IMR-90 (cell line): Measurements from ENCODE around the gene PKD1. TPM values are rescaled to one million over a fixed set of nuclear protein-coding genes. Genes with fewer than 3 reads are reported as not detected.

Experiments used
- ATAC-seq: fragments of 200-7000 bp; cut with Tn5 transposase; 2 replicates; pipeline ENCODE4 v1.9.1; 2020; ENCODE audit warnings: low read depth, mild to moderate bottlenecking, moderate library complexity
- BruUV-seq: library from RNA; stranded (reverse); fragments of 400-500 nt; replicated peaks from 2 replicates; lab custom pipeline; 2021; lab: Mats Ljungman, UMichigan
- CTCF ChIA-PET: fragments of 300-600 bp; formaldehyde crosslinking; extraction: SDS; loops from one replicate; lab custom pipeline; 2021; ENCODE audit warnings: antibody characterized with exemption; lab: Yijun Ruan, JAX
- POLR2A ChIA-PET: fragments of 300-600 bp; sonication (Branson Sonifier 250); formaldehyde crosslinking; loops from one replicate; lab custom pipeline; 2022; ENCODE audit warnings: antibody characterized with exemption; ENCODE audit not compliant: unreplicated experiment; lab: Charles Lee
- DNase-seq: peaks from one replicate; pipeline ENCODE4 v3.0.0; 2013
- H2AFZ ChIP-seq: replicated peaks from 2 replicates; pipeline ENCODE3; 2013; ENCODE audit warnings: low read length, mild to moderate bottlenecking; ENCODE audit not compliant: poor library complexity
- H2AK5ac ChIP-seq: 2 replicates; pipeline ENCODE4 v1.6.1; 2013; ENCODE audit warnings: low read depth, low read length, inconsistent platforms
- H2AK9ac ChIP-seq: replicated peaks from 2 replicates; pipeline ENCODE3; 2013; ENCODE audit warnings: mild to moderate bottlenecking, low read depth, low read length, moderate library complexity; ENCODE audit not compliant: poor library complexity
- H2BK120ac ChIP-seq: 2 replicates; pipeline ENCODE4 v1.6.1; 2013; ENCODE audit warnings: low read depth, low read length, inconsistent platforms
- H2BK15ac ChIP-seq: 3 replicates; pipeline ENCODE4 v1.6.1; 2013; ENCODE audit warnings: low read depth, low read length, inconsistent platforms
- H2BK20ac ChIP-seq: 2 replicates; pipeline ENCODE4 v1.6.1; 2013; ENCODE audit warnings: low read depth, mild to moderate bottlenecking, inconsistent platforms, low read length, moderate library complexity
- H2BK5ac ChIP-seq: 2 replicates; pipeline ENCODE4 v1.6.1; 2013; ENCODE audit warnings: mild to moderate bottlenecking, low read depth, low read length, inconsistent platforms; ENCODE audit not compliant: poor library complexity, severe bottlenecking
- H3K14ac ChIP-seq: replicated peaks from 2 replicates; pipeline ENCODE4 v1.6.1; 2013; ENCODE audit warnings: low read depth, low read length, inconsistent platforms
- H3K18ac ChIP-seq: 2 replicates; pipeline ENCODE4 v1.6.1; 2013; ENCODE audit warnings: low read depth, low read length, control low read depth
- H3K23ac ChIP-seq: 2 replicates; pipeline ENCODE4 v1.6.1; 2013; ENCODE audit warnings: low read depth, low read length, inconsistent platforms
- H3K27ac ChIP-seq: 2 replicates; pipeline ENCODE4 v1.5.1; 2013; ENCODE audit warnings: mild to moderate bottlenecking, control low read depth, low read length; ENCODE audit not compliant: insufficient read depth
- H3K27me3 ChIP-seq: 2 replicates; pipeline ENCODE4 v1.6.1; 2013; ENCODE audit warnings: low read length; ENCODE audit not compliant: control insufficient read depth, insufficient read depth
- H3K36me3 ChIP-seq: 2 replicates; pipeline ENCODE4 v1.6.1; 2013; ENCODE audit warnings: low read length, mixed read lengths; ENCODE audit not compliant: control insufficient read depth, insufficient read depth
- H3K4ac ChIP-seq: 2 replicates; pipeline ENCODE4 v1.6.1; 2013; ENCODE audit warnings: low read depth, low read length, inconsistent platforms
- H3K4me1 ChIP-seq: 2 replicates; pipeline ENCODE4 v1.6.1; 2013; ENCODE audit warnings: low read length, mixed read lengths; ENCODE audit not compliant: control insufficient read depth, insufficient read depth
- H3K4me2 ChIP-seq: 2 replicates; pipeline ENCODE4 v1.6.1; 2013; ENCODE audit warnings: low read depth, mild to moderate bottlenecking, control low read depth, low read length, moderate library complexity
- H3K4me3 ChIP-seq: 2 replicates; pipeline ENCODE4 v1.5.1; 2013; ENCODE audit warnings: low read depth, mild to moderate bottlenecking, control low read depth, low read length, moderate library complexity; ENCODE audit not compliant: insufficient read depth
- H3K56ac ChIP-seq: 2 replicates; pipeline ENCODE4 v1.6.1; 2013; ENCODE audit warnings: low read length, inconsistent platforms; ENCODE audit not compliant: insufficient read depth; ENCODE audit errors: extremely low read depth
- H3K79me1 ChIP-seq, 2 experiments: 2 replicates each; pipeline ENCODE4 v1.6.1; 2013; ENCODE audit warnings: low read length in 2 of 2, inconsistent platforms in 1 of 2, low read depth in 1 of 2
- H3K9ac ChIP-seq: 2 replicates; pipeline ENCODE4 v1.6.1; 2013; ENCODE audit warnings: low read depth, low read length, control low read depth
- H3K9me1 ChIP-seq: 2 replicates; pipeline ENCODE4 v1.6.1; 2013; ENCODE audit warnings: low read length, inconsistent platforms; ENCODE audit not compliant: insufficient read depth
- H3K9me3 ChIP-seq: 2 replicates; pipeline ENCODE4 v1.6.1; 2013; ENCODE audit warnings: low read length; ENCODE audit not compliant: control insufficient read depth, insufficient read depth
- H4K20me1 ChIP-seq: 2 replicates; pipeline ENCODE4 v1.6.1; 2013; ENCODE audit warnings: low read length, inconsistent platforms; ENCODE audit not compliant: insufficient read depth
- H4K5ac ChIP-seq: 2 replicates; pipeline ENCODE4 v1.6.1; 2013; ENCODE audit warnings: mild to moderate bottlenecking, low read depth, low read length, control low read depth
- H4K8ac ChIP-seq, 2 experiments: 2 replicates each; pipeline ENCODE4 v1.6.1; 2013; ENCODE audit warnings: low read depth in 2 of 2, low read length in 2 of 2, control low read depth in 1 of 2, inconsistent platforms in 1 of 2
- H4K91ac ChIP-seq: 2 replicates; pipeline ENCODE4 v1.6.1; 2013; ENCODE audit warnings: low read depth, low read length, inconsistent platforms; ENCODE audit not compliant: insufficient read depth
- BHLHE40 ChIP-seq: fragments of 150-350 bp; IDR thresholded peaks from 2 replicates; pipeline ENCODE4 v1.6.1; 2016; ENCODE audit warnings: mild to moderate bottlenecking, low read depth, low read length
- CEBPB ChIP-seq: IDR thresholded peaks from 2 replicates; pipeline ENCODE4 v1.6.1; 2012; ENCODE audit warnings: low read depth, low read length, improper control_type of control experiment
- CHD1 ChIP-seq: IDR thresholded peaks from 2 replicates; pipeline ENCODE4 v1.6.1; 2012; ENCODE audit warnings: low read depth, low read length, improper control_type of control experiment
- ELK1 ChIP-seq: fragments of 150-350 bp; IDR thresholded peaks from 2 replicates; pipeline ENCODE4 v1.6.1; 2016; ENCODE audit warnings: low read depth, mild to moderate bottlenecking, low read length, moderate library complexity, borderline replicate concordance
- FOS ChIP-seq: fragments of 150-350 bp; IDR thresholded peaks from 2 replicates; pipeline ENCODE4 v1.6.1; 2016; ENCODE audit warnings: low read depth, low read length
- RAD21 ChIP-seq: IDR thresholded peaks from 2 replicates; pipeline ENCODE4 v1.6.1; 2012; ENCODE audit warnings: low read length, improper control_type of control experiment
- RFX5 ChIP-seq: IDR thresholded peaks from 2 replicates; pipeline ENCODE4 v1.8.0; 2012; ENCODE audit warnings: low read depth, mild to moderate bottlenecking, low read length, moderate library complexity
- SMC3 ChIP-seq: fragments of 150-350 bp; IDR thresholded peaks from 2 replicates; pipeline ENCODE4 v1.6.1; 2016; ENCODE audit warnings: low read depth, mild to moderate bottlenecking, antibody characterized with exemption, low read length, moderate library complexity
- USF2 ChIP-seq: fragments of 150-350 bp; IDR thresholded peaks from 2 replicates; pipeline ENCODE4 v1.6.1; 2017; ENCODE audit warnings: mild to moderate bottlenecking, antibody characterized with exemption, low read length, low read depth
- WGBS, 2 experiments: methylation state at CpG; one replicate each; pipeline versions ENCODE4 v1.1.5 to v1.1.7; 2013; ENCODE audit warnings: missing lambda C conversion rate in 2 of 2; ENCODE audit not compliant: insufficient read length in 1 of 2; ENCODE audit errors: extremely low coverage in 2 of 2; 5-methylcytosine and 5-hydroxymethylcytosine counted together
- dilution Hi-C: fragments of 300-500 bp; cut with HindIII; formaldehyde crosslinking; loops from one replicate; pipeline ENCODE4 v1.14.3; 2018; ENCODE audit warnings: low sequenced_read_pairs; ENCODE audit not compliant: unreplicated experiment
- in situ Hi-C: fragments of 300-500 bp; cut with MboI; formaldehyde crosslinking; loops from 3 replicates; pipeline ENCODE4 v1.14.3; 2019; ENCODE audit warnings: low sequenced_read_pairs, inconsistent platforms, mixed read lengths
- intact Hi-C: fragments of 100-400 bp; cut with micrococcal nuclease; formaldehyde crosslinking; loops from 2 replicates; pipeline ENCODE4 v1.10.0; 2022
- polyA plus RNA-seq, 3 experiments: library from polyadenylated mRNA; depleted of rRNA; stranded (reverse); fragments of >200 nt; gene quantifications; 2 replicates each; pipeline ENCODE4 v1.2.3, GENCODE V29; 2012; ENCODE audit warnings: low replicate concordance in 1 of 3
- total RNA-seq: library from RNA; depleted of rRNA; stranded (reverse); fragments of >200 nt; gene quantifications from 2 replicates; pipeline ENCODE4 v1.2.3, GENCODE V29; 2012

PKD1 gene
- total and polyA plus RNA-seq, 2 of the 4 experiments (the other 2 are of a cell fraction), result 7.9 to 97.3 TPM

DNA sequence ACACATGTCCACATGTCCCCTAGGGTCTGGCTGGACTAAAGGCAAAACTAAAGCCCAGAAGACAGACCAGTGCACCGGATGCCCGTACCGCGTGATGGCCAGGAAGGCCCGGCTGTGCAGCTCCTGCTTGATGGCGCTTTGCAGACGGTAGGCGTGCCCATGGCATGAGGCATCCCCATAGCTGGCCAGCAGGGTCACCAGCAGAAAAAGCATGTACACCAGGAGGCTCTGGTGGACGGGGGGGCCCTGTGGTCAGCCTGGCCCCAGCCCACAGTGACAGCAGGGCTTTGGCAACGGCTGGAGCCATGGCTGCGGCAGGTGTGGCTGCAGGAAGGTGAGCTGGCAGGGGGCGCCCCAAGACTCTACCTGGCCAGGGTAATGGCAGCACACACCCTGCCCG is 42.8 kb downstream of the PKD1 start:
- Histone ChIP-seq H3K4me2 (no peak overlapping the region), H3K18ac (no peak overlapping the region), H2BK5ac (no peak overlapping the region), H2BK120ac (no peak overlapping the region), H4K5ac (no peak overlapping the region), H2BK15ac (no peak overlapping the region), H3K36me3 (peaks cover 83% of the 10 kb centered on the region), H3K27ac (no peak overlapping the region), H2BK20ac (no peak overlapping the region), H3K4me1 (no peaks in the 10 kb centered on the region), H2AFZ (no peak overlapping the region), H4K8ac (no peak overlapping the region), H3K4ac (no peak overlapping the region), H3K56ac (no peak overlapping the region), H4K20me1 (peaks cover 23% of the 10 kb centered on the region), H2AK9ac (no peak overlapping the region), H2AK5ac (no peak overlapping the region), H3K4me3 (no peak overlapping the region), H3K9me1 (0 out of 2 replicates have a peak, but pooled peaks cover 2% of the 10 kb centered on the region), H4K91ac (no peak overlapping the region), H3K9ac (no peak overlapping the region), H3K79me1 (peaks cover 11 to 29% of the 10 kb centered on the region in 2 experiments), H3K27me3 (no peaks in the 10 kb centered on the region), H3K23ac (no peak overlapping the region), H3K14ac (no peak overlapping the region), H3K9me3 (no peaks in the 10 kb centered on the region)
- in situ Hi-C loops (no loop called here), intact Hi-C loops (no loop called here), dilution Hi-C loops (no loop called here)
- ATAC-seq, result no peak
- no peak for DNase-seq
- POLR2A ChIA-PET, result no interaction called here
- CTCF ChIA-PET, result no interaction called here
- 93% methylated on average over 13 of the region's 13 CpGs; no CpG with 5 or more reads in 1 of the 2 experiments for WGBS, 2 experiments
- TF ChIP-seq RFX5, result no peak
- no peak for TF ChIP-seq FOS
- no peak for TF ChIP-seq SMC3
- no peak for TF ChIP-seq CEBPB
- TF ChIP-seq ELK1, result no peak
- no peak for TF ChIP-seq RAD21
- TF ChIP-seq CHD1, result no peak
- TF ChIP-seq USF2, result no peak
- TF ChIP-seq BHLHE40, result no peak
- BruUV-seq, result no TSS peak
